Suppressor macrophage (primary cell): ENCODE data around the gene UQCC2.

ENCODE experiments used
- DNase-seq, 4 experiments: peaks; one replicate each; pipeline ENCODE4 v3.0.0-alpha.2; 2020 to 2022

UQCC2 gene

GRCh38 chr6:33705955-33706725 is 5.4 kb downstream of the UQCC2 start:
- DNase-seq: no peak

- no peak for DNase-seq
Measured at GRCh38 chr6:33705268-33705885, 6.1 kb downstream of the UQCC2 start.

GRCh38 chr6:33704215-33705066 is 7.1 kb downstream of the UQCC2 start:
- no peak for DNase-seq

GRCh38 chr6:33702345-33702977 is 9.0 kb downstream of the UQCC2 start:
- peak; percentile 43 to 67 (median 52) for DNase-seq

- peak; percentile 55 to 82 (median 64) for DNase-seq
Measured at GRCh38 chr6:33700391-33701050, 11.0 kb downstream of the UQCC2 start.

- no peak for DNase-seq
Measured at GRCh38 chr6:33699739-33700138, 11.8 kb downstream of the UQCC2 start.

GRCh38 chr6:33699131-33699530 is 12.4 kb downstream of the UQCC2 start:
- DNase-seq: no peak

GRCh38 chr6:33698494-33698893 is 13.0 kb downstream of the UQCC2 start:
- no peak for DNase-seq

- DNase-seq: no peak
Measured at GRCh38 chr6:33697845-33698244, 13.7 kb downstream of the UQCC2 start.

- DNase-seq: no peak
Measured at GRCh38 chr6:33696548-33697518, 14.7 kb downstream of the UQCC2 start.

- DNase-seq: no peak
Measured at GRCh38 chr6:33696076-33696475, 15.4 kb downstream of the UQCC2 start.

GRCh38 chr6:33695451-33695887 is 16.0 kb downstream of the UQCC2 start:
- no peak for DNase-seq

GRCh38 chr6:33694977-33695376 is 16.5 kb downstream of the UQCC2 start:
- DNase-seq: no peak

- DNase-seq: peak in 1 of 4 experiments; percentile 36
Measured at GRCh38 chr6:33694401-33694931, 17.0 kb downstream of the UQCC2 start.

- DNase-seq: no peak
Measured at GRCh38 chr6:33693186-33694105, 18.1 kb downstream of the UQCC2 start.

GRCh38 chr6:33692760-33693158 is 18.7 kb downstream of the UQCC2 start:
- peak; percentile 75 to 87 (median 79) for DNase-seq

- no peak for DNase-seq
Measured at GRCh38 chr6:33692078-33692759, 19.3 kb downstream of the UQCC2 start.

GRCh38 chr6:33691456-33692077 is 19.9 kb downstream of the UQCC2 start:
- DNase-seq: no peak
